ENCODE results near the gene MAP2K7.
"Not testable (repeated sequence)": the region's sequence is repeated elsewhere in the genome, so short reads cannot be mapped to it uniquely, and the experiment has no call there.

The MAP2K7 gene

DNA sequence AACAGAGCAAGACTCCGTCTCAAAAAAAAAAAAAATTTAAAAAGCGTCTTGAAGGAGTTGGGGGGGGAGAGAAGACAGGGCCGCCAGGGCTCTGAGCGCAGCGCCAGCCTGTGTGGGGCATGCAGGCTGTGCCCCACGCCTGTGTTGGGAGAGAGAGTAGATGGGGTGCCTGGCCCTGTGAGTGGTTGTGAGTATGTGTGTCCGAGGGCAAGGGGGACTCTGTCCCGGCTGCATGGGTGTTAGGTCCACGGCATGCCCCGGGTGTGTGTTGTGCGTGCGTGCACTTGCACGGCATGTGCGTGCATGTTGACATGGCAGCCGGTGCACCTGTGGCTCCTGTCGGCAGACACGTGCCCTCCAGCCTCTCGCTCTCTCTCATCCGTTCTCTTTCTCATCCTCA is 3.4 kb downstream of the MAP2K7 start:
- DNase-seq (ENCODE audit: low read depth in 2 of 2, low spot score in 1 of 2): no peak

DNA sequence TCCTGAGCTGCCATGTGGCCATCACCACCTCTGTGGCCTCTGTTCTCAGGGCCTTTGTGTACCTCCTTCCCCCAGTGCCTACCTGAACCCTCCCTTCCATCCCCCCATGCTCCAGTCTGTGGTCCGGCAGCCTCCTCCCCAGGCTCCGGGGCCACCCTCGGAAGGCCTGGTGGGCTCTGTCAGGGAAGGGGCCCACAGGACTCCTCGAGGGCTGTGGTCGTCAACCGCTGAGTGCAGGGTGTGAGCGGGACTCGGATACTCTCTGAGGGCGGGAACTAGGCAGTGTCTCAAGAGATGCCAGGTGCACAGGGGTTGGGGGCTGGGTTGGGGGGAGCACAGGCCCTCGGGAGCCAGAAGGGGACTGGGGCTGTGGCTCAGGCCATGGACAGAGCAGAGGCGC is 3.9 kb downstream of the MAP2K7 start:
- DNase-seq (ENCODE audit: low read depth in 2 of 2, low spot score in 1 of 2): no peak

DNA sequence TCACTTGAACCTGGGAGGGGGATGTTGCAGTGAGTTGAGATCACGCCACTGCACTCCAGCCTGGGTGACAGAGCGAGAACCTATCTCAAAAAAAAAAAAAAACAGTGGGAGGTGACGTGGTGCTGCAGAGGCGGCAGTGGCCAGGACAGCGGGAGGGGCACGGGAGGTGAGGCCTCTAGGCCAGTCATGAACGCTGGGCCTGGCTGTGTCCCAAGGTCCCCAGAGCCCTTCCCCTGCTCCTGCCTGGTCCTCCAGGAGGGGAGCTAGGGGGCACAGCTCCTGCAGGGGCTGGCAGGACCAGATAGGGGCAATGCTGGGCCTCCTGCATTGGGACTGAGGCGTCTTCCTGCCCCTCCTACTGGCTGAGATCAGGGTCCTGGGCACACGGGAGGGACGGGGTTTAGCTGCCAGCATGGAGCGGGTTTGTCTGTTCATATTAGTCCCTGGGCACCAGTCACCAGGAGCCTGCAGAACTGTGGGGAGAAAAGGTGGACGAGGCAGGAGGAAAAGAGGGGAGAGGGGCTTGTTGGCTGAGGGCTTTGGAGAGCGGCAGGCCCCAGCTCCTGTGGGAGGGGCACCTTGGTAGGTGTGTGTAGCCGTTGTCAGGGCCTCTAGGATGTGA is 4.5 kb downstream of the MAP2K7 start:
- DNase-seq (ENCODE audit: low read depth in 2 of 2, low spot score in 1 of 2): no peak

DNA sequence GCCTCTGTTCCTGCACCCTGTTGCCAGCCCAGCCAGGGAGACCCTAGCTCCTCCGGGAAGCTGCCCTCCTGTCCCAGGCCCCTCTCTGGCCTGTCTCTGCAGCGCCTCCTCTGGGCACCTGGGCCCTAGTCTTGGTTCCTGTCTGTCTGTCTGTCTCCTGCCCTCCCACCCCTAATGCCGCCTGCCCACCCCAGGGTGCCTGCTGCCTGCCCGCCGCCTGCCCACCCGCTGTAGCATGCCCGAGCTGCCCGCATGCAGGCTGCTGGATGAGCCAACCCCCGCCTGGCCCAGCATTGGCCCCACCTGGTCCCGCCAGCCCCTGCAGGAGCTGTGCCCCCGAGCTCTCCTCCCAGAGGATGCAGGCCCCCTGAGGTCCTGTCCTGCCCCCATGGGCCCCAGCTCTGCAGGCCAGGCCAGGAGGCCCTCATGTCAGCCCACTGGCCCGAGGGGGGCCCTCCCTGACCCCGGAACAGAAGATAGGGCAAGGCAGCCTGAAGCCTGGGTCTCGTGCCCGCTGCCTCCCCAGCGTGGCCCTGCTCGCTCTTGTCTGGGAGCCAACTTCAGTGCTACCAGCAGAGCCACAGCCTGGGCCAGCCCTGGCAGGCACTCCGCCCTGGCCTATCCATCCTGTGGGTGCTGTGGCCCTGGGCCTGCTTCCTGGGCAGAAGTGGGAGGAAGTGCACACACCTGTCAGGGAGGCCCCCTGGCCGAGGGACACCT is 5.2 kb downstream of the MAP2K7 start:
- no peak for DNase-seq (ENCODE audit: low read depth in 2 of 2, low spot score in 1 of 2)

DNA sequence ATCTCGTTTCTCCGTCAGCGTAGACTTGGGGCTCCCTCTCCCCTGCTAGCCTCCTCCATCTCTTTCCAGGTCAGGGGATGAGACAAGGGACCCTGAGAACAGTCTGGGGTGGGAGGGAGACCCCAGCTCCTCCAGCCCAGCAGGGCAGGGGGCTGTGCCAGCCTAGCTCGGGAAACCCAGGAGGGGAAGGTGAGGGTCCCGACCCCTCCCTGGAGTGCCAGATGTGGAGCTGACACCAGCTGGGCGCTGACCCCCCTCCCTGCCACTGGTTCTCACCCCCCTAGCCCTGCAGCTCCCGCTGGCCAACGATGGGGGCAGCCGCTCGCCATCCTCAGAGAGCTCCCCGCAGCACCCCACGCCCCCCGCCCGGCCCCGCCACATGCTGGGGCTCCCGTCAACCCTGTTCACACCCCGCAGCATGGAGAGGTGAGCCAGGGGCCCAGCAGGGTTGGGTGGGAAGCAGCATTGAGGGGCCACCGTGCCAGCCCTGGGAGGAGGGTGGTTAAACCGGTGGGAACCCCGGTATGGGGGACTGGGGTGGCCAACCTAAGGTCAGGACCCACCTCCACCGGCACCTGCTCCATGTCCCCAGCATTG is 5.9 kb downstream of the MAP2K7 start:
- DNase-seq (ENCODE audit: low read depth in 2 of 2, low spot score in 1 of 2): no peak

GRCh38 chr19:7910321-7911161 is 6.9 kb downstream of the MAP2K7 start:
- no peak for DNase-seq (ENCODE audit: low read depth in 2 of 2, low spot score in 1 of 2)

DNA sequence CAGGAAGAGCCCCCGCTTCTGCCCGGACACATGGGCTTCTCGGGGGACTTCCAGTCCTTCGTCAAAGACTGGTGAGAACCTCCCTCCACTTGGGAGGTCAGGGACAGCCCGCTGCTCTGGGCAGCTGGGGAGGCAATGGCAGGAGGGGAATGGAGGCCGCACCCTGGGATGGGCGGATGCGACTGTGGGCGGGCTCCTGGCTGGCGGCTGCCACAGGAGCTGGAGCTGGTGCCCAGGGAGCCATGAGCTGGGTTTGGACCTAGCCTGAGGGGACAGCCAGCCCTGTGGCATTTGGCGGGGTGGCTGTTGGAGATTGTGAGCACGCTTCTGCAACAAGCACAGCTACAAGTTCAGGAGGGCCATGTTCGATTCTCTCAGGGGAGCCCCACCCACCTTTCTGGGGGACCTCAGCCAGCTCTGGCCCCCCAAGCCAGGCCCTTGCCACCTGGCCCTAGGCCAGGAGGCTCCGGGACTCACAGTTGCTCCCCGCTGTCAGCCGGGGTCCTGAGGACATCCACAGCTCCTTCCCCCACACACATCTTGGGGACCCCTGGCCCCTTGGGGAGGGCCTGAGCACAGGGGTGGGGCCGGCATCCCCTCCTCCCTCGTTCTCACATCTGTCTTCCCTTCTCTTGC is 7.9 kb downstream of the MAP2K7 start:
- DNase-seq (ENCODE audit: low read depth in 2 of 2, low spot score in 1 of 2): no peak

DNA sequence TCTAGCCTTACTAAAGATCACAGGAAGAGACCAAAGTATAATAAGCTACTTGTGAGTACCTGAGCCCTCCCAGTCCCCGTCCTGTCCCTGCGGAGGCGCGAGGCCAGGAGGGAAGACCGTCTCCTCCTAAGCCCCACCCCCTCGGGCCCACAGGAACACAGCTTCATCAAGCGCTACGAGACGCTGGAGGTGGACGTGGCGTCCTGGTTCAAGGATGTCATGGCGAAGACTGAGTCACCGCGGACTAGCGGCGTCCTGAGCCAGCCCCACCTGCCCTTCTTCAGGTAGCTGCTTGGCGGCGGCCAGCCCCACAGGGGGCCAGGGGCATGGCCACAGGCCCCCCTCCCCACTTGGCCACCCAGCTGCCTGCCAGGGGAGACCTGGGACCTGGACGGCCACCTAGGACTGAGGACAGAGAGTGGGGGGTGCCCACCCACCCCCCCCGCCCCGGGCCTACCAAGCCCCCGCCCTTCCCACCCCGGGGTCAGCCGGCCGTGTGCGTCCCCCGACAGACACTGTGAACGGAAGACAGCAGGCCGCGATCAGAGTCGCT is 8.5 kb downstream of the MAP2K7 start:
- DNase-seq (ENCODE audit: low read depth in 2 of 2, low spot score in 1 of 2): no peak

DNA sequence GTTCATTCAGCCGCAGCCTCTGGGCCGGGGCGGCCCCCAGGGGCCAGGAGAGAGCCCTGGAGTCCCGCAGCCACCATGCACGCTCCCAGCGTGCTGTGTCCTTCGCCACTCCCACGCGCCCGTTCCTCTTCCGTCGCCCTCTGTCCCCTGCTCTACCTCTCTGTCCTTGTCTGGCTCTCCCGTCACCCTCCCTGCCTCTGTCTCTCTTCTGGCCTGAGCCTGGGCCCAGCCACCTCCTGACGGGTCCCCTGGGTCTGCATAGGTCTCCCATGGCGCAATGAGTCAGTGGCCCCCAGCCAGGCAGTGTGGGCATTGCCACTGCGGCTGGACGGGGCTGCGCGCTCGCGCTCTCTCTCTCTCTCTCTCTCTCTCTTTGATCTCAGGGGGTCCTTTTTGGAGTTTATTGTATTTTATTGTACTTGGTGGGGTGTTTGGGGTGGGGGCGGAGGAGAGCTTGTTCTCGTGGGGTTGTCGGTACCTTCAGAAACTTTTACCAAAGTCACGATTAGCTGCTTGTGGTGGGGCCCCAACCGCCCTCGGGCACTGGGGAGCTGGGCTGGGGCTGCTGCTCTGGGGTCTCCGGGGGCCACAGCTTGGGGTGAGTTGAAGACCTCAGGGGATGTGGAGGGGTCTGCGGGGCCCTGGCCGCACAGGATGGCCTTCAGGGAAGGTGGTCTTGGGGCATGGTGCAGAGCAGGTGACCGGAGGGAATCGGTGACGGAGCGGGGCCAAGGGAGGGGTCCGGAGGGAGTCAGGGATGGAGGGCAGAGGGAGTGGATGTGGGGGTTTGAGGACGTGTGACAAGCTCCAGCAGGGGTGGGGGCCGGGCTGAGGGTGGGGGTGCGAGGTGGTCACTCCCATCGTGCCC is 9.3 kb downstream of the MAP2K7 start:
- no peak for DNase-seq (ENCODE audit: low read depth in 2 of 2, low spot score in 1 of 2)

- DNase-seq (ENCODE audit: low read depth in 2 of 2, low spot score in 1 of 2): no peak
Measured at GRCh38 chr19:7913652-7914051, 10.0 kb downstream of the MAP2K7 start.

- no peak for DNase-seq (ENCODE audit: low read depth in 2 of 2, low spot score in 1 of 2)
Measured at GRCh38 chr19:7914099-7914498, 10.4 kb downstream of the MAP2K7 start.

DNA sequence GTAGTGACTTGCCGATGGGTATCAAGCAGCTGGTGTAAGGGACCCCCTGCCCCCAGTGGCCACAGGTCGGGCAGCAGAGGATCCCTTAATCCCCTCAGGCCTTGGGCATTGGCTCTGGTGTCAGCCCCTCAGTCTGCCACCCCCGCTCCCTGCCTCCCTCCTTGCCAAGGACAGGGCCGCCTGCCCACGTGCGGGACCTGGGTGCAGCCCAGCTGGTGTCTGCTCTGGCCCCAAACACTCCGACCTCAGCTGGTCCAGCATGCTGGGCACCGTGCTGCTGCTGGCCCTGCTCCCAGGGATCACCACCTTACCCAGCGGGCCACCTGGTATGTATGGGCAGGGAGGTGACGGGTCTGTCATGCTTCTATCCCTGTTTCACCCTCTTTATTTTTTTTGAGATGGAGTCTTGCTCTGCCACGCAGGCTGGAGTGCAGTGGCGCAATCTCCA is 10.9 kb downstream of the MAP2K7 start, which contains the start of gene TGFBR3L:
TSS of gene TGFBR3L (plus strand) at position 233 of the 448 bp plus-strand sequence.
- DNase-seq (ENCODE audit: low read depth in 2 of 2, low spot score in 1 of 2): no peak

DNA sequence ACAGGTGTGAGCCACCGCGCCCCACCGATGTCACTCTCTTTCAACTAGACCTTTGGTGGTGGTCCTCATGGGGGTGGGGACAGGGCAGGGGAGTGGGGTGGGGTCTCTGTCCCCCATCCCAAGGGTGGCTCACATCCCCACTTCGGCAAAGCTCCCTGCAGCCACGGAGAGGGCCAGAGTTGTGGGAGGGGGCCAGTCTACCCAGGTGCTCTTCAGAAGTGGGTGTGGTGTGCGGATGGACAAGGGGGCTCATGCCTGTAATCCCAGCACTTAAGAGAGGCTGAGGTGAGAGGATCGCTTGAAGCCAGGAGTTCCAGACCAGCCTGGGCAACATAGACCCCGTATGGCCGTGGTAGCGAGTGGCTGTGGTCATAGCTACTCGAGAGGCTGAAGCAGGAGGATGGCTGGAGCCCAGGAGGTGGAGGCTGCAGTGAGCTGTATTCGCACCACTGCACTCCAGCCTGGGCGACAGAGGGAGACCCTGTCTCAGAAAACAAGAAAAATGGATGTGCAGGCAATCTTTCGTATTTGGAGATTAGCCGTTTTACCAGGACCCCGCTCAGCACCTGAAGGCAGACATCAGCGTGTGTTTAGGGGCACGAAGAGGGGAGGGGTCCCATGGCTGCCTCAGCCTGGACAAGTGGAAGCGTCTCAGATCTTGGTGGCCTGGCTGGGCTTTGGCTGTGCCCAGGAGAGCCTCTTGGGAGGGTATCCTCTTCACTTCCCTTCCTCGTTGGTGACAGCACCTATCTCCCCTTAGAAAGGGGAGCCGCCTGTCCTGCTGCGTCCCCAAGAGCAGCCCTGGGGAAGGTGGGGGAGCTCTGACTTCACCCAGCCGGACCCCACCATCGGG is 11.8 kb downstream of the MAP2K7 start:
- DNase-seq (ENCODE audit: low read depth in 2 of 2, low spot score in 1 of 2): no peak

DNA sequence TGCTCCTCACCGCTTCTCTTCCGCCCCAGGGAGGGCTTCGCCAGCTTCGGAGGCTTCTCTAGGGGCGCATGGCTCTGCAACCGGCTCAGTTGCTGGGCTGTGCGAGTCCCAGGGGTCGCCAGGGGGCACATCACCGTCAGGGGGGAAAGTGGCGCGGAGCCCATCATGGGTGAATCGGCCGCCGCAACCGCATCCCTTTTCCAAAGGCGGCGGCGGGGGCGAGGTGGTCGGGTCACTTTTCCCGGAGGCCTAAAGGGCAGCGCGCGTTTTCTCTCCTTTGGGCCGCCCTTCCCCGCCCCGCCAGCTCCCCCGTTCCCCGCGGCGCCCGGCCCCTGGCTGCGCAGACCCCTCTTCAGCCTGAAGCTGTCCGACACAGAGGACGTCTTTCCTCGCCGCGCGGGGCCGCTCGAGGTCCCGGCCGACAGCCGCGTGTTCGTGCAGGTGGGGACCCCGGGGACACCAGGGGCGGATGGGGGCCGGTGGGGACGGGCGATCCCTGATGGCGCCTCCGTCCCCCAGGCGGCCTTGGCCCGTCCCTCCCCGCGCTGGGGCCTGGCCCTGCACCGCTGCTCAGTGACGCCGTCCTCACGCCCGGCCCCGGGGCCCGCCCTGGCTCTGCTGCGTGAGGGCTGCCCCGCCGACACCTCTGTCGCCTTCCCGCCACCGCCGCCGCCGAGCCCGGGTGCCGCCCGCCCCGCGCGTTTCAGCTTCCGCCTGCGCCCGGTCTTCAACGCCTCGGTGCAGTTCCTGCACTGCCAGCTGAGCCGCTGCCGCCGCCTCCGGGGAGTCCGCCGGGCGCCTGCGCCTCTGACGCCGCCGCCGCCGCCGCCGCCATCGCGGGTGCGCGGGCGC is 12.7 kb downstream of the MAP2K7 start:
- DNase-seq (ENCODE audit: low read depth in 2 of 2, low spot score in 1 of 2): no peak

DNA sequence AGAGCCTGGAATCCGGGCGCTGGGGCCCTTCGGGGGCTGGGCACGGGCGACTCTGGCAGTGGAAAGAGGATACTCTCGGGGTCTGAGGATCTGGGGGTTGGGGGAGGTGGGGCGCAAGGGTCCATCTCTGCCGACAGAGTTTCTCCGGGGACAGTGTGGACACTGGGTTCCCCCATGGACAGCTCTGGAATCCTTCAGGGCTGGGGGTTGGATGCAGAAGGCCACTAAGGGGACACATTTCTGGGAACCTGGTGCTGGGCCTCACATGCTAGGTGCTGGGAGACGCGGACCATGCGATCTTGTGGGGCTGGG is 13.2 kb downstream of the MAP2K7 start:
- DNase-seq (ENCODE audit: low read depth in 2 of 2, low spot score in 1 of 2): no peak

DNA sequence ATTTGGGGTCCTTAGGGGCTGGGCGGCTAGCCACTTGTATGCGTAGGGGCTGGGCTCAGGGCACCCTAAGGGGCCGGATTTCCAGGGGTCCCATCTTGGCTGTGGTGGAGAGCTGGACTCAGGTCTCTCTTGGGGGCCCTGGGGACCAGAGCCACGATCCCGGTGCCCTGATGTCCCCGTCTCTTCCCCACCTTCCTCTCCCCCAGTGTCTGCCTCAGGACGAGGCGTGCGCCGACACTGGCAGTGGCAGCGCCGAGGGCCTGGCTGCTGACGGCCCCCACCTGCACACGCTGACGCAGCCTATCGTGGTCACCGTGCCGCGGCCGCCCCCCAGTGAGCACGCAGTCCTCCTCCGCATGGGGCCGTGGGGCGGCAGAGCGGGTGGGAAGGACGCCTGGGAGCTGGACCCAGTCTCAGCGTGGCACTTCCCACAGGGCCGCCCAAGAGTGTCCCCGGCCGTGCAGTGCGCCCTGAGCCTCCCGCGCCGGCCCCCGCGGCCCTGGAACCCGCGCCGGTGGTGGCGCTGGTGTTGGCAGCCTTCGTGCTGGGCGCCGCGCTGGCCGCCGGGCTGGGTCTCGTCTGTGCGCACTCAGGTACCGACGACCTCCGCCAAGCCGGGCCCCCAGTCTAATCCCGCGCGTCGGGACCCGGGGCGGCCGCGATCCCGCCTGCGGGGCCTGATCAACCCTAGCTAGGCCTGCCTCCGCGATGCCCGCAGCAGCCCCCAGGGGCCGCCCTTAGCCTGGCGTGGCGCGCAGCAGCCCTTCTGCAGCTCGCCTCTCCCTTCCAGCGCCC is 13.8 kb downstream of the MAP2K7 start:
- DNase-seq (ENCODE audit: low read depth in 2 of 2, low spot score in 1 of 2): no peak

GRCh38 chr19:7918062-7918614 is 14.5 kb downstream of the MAP2K7 start:
- DNase-seq (ENCODE audit: low read depth in 2 of 2, low spot score in 1 of 2): not testable (repeated sequence)

Measured in stimulated activated CD8-positive, alpha-beta memory T cell treated with anti-CD3 and anti-CD28 coated beads, Interleukin-4, amount 100 ng/mL, for 1 hour (primary cell).